Ishikawa (cell line): Measurements from ENCODE around the gene ADAR.

Experiments used
- CEBPB ChIP-seq: IDR thresholded peaks from 2 replicates; pipeline ENCODE4 v1.6.1; 2012
- CREB1 ChIP-seq: IDR thresholded peaks from 2 replicates; pipeline ENCODE4 v1.6.1; 2012; ENCODE audit warnings: low read depth
- EGR1 ChIP-seq: IDR thresholded peaks from 2 replicates; pipeline ENCODE4 v1.6.1; 2012
- EP300 ChIP-seq: IDR thresholded peaks from 2 replicates; pipeline ENCODE4 v1.6.1; 2012; ENCODE audit warnings: borderline replicate concordance
- FOXM1 ChIP-seq: IDR thresholded peaks from 2 replicates; pipeline ENCODE4 v1.6.1; 2012; ENCODE audit warnings: low read depth, borderline replicate concordance
- NFIC ChIP-seq: IDR thresholded peaks from 2 replicates; pipeline ENCODE4 v1.6.1; 2012
- RAD21 ChIP-seq: IDR thresholded peaks from 2 replicates; pipeline ENCODE4 v1.6.1; 2012; ENCODE audit warnings: low read depth
- TAF1 ChIP-seq: IDR thresholded peaks from 2 replicates; pipeline ENCODE4 v1.6.1; 2012; ENCODE audit warnings: low read depth, mild to moderate bottlenecking
- TCF12 ChIP-seq: IDR thresholded peaks from 2 replicates; pipeline ENCODE4 v1.6.1; 2012; ENCODE audit warnings: low read depth
- TEAD4 ChIP-seq: IDR thresholded peaks from 2 replicates; pipeline ENCODE4 v1.6.1; 2012
- YY1 ChIP-seq: IDR thresholded peaks from 2 replicates; pipeline ENCODE4 v1.6.1; 2012; ENCODE audit warnings: low read depth
- ZBTB7A ChIP-seq: IDR thresholded peaks from 2 replicates; pipeline ENCODE4 v1.6.1; 2012; ENCODE audit warnings: low read depth
- TF ChIP-seq, protein P1 (sequence below): IDR thresholded peaks from 2 replicates; pipeline ENCODE4 v1.6.1; 2012
- TF ChIP-seq, protein P2 (sequence below): IDR thresholded peaks from 2 replicates; pipeline ENCODE4 v1.6.1; 2012
- TF ChIP-seq, protein P3 (sequence below): IDR thresholded peaks from 2 replicates; pipeline ENCODE4 v1.6.1; 2012; ENCODE audit warnings: low read depth, mild to moderate bottlenecking

The ADAR gene

DNA sequence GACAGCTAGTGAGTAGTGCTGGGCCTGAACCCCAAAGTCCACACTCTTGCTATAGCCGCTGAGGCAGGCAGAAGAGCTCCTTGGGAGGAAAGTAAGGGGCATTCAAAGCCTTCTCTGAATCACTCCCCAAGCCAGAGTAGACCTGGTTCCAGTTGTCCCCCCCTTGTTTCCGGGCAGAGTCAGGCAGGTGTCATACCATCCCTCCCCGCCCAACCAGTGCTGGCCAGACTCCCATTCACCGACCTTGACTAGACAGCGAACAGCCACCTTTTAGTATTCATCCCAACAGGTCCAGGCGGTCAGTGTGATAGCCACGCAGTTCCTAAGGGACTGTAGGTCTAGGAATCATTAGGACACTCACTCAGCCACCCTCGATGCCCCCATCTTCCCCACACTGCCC lies 28.6 kb downstream of the ADAR start:
- TF ChIP-seq RAD21 (no peak), YY1 (no peak), TCF12 (no peak), FOXM1 (no peak), ZBTB7A (no peak), EP300 (no peak)
- TF ChIP-seq, protein P1, sequence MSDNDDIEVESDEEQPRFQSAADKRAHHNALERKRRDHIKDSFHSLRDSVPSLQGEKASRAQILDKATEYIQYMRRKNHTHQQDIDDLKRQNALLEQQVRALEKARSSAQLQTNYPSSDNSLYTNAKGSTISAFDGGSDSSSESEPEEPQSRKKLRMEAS, result no peak

DNA sequence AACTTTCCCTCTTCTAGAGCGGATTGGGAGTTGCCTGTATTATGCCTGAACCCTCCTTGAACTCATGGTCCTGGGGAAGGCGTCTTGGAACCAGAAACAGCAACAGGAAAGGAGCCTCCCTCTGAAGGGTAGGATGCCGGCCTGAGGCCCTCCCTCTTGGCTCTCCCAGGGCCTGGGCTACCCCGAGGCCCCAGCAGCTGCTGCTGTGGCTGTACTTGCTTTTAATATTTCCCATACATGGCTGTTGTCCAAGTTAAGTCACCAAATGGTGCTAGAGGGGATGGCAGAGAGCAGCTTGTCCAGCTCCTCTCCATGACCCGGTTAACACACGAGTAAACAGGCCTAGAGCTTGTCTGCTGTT lies 29.9 kb downstream of the ADAR start:
- no peak for TF ChIP-seq RAD21

DNA sequence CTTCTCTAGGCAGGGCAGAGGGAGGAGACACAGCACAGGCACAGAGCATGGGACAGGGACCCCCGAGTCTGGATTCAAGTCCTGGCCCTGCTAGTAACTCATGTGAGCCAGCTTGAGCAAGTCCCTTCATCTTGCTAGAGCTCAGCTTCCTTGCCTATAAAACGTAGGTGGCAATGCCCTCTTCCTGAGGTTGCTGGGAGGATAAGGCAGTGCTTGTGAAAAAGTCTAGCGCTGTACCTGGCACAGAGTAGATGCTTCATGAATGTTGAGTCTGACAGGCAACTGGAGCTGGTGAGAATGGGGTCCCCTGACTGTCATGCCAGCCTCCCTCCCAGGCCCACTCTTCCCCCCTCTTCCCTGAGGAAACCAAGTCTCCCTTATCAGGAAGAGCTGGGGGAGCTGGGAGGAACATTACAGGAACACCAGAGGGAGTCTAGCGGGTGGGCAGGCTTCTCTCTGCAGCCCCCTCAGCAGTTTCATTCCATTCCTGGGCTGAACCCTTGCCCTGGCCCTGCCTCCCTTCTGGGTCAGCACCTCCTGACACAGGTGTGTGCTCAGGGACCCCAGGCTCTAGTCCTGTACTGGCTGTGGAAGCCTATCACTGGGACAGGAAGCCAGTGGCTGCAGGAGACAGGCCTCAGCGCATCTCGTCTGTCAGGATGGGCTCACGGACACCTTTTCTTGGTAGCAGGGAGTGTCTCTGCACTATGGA lies 30.5 kb downstream of the ADAR start:
- TF ChIP-seq TEAD4 (no peak), CREB1 (no peak)

DNA sequence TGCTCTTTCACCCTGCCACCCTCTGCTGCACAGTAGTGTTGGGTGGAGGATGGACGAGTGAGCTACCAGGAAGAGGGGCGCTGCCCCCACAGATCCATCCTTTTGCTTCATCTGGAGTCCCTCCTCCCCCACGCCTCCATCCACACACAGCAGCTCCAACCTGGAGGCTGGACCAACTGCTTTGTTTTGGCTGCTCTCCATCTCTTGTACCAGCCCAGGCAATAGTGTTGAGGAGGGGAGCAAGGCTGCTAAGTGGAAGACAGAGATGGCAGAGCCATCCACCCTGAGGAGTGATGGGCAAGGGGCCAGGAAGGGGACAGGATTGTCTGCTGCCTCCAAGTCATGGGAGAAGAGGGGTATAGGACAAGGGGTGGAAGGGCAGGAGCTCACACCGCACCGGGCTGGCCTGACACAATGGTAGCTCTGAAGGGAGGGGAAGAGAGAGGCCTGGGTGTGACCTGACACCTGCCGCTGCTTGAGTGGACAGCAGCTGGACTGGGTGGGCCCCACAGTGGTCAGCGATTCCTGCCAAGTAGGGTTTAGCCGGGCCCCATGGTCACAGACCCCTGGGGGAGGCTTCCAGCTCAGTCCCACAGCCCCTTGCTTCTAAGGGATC lies 31.9 kb downstream of the ADAR start:
- TF ChIP-seq TAF1 (no peak), TEAD4 (no peak), EGR1 (no peak), YY1 (no peak), CEBPB (no peak), EP300 (no peak), CREB1 (no peak), RAD21 (no peak), FOXM1 (no peak), ZBTB7A (no peak), TCF12 (no peak), NFIC (no peak)
- TF ChIP-seq, protein P2, sequence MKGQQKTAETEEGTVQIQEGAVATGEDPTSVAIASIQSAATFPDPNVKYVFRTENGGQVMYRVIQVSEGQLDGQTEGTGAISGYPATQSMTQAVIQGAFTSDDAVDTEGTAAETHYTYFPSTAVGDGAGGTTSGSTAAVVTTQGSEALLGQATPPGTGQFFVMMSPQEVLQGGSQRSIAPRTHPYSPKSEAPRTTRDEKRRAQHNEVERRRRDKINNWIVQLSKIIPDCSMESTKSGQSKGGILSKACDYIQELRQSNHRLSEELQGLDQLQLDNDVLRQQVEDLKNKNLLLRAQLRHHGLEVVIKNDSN, result no peak
- TF ChIP-seq, protein P1, result no peak
- TF ChIP-seq, protein P3, sequence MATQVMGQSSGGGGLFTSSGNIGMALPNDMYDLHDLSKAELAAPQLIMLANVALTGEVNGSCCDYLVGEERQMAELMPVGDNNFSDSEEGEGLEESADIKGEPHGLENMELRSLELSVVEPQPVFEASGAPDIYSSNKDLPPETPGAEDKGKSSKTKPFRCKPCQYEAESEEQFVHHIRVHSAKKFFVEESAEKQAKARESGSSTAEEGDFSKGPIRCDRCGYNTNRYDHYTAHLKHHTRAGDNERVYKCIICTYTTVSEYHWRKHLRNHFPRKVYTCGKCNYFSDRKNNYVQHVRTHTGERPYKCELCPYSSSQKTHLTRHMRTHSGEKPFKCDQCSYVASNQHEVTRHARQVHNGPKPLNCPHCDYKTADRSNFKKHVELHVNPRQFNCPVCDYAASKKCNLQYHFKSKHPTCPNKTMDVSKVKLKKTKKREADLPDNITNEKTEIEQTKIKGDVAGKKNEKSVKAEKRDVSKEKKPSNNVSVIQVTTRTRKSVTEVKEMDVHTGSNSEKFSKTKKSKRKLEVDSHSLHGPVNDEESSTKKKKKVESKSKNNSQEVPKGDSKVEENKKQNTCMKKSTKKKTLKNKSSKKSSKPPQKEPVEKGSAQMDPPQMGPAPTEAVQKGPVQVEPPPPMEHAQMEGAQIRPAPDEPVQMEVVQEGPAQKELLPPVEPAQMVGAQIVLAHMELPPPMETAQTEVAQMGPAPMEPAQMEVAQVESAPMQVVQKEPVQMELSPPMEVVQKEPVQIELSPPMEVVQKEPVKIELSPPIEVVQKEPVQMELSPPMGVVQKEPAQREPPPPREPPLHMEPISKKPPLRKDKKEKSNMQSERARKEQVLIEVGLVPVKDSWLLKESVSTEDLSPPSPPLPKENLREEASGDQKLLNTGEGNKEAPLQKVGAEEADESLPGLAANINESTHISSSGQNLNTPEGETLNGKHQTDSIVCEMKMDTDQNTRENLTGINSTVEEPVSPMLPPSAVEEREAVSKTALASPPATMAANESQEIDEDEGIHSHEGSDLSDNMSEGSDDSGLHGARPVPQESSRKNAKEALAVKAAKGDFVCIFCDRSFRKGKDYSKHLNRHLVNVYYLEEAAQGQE, result no peak

DNA sequence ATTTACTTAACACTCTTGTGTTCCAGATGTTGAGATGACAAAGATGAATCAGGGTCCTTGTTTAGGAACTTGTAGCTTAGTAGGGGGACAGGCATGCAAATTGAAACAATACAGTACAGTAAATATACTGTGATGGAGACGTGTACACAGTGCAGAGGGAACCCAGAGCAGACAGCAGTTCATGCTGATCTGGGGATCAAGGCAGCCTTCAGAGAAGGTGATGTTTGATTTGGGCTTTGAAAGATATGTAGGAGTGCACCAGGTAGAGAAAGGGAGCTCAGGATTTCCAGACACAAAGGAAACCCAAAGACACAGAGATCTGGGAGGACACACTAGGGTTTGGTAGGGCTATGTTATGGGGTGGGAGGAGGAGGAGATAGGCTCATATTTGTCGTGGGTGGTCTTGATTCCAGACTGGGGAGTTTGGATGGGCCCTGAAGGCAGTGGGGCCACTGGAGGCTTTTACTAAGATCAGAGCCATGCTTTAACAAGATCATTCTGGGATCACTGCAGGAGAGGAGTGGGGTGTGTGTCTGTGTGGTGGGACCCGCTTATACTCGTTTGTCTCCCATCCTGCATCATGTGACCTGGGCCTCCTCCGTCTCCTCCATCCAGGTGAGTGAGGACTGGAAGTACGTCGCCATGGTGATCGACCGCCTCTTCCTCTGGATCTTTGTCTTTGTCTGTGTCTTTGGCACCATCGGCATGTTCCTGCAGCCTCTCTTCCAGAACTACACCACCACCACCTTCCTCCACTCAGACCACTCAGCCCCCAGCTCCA lies 32.6 kb downstream of the ADAR start:
- TF ChIP-seq CREB1 (no peak), EP300 (no peak), CEBPB (no peak), FOXM1 (no peak), ZBTB7A (no peak), TCF12 (no peak), YY1 (no peak), EGR1 (no peak), RAD21 (no peak), NFIC (no peak), TAF1 (no peak), TEAD4 (no peak)
- TF ChIP-seq, protein P3, result no peak
- TF ChIP-seq, protein P2, result no peak
- TF ChIP-seq, protein P1, result no peak
